Trophoblast cell (in vitro differentiated cells and primary cell): ENCODE results near the gene EIF4E3.
A peak's percentile ranks its signal among the peaks of the same experiment; 100 is the strongest.

Experiments used
- DNase-seq, 2 donors: peaks; one replicate each; pipeline ENCODE4 v3.0.0-alpha.2; 2016
- H2AFZ ChIP-seq: 2 replicates; pipeline ENCODE4 v1.6.1; 2013; ENCODE audit warnings: low read length, moderate library complexity, mild to moderate bottlenecking; ENCODE audit not compliant: insufficient read depth, poor library complexity
- H2AK5ac ChIP-seq: 2 replicates; pipeline ENCODE4 v1.6.1; 2013; ENCODE audit warnings: mild to moderate bottlenecking, low read length
- H2BK120ac ChIP-seq: 2 replicates; pipeline ENCODE4 v1.6.1; 2013; ENCODE audit warnings: low read length, mild to moderate bottlenecking, moderate library complexity; ENCODE audit not compliant: insufficient read depth, poor library complexity
- H2BK12ac ChIP-seq: 2 replicates; pipeline ENCODE4 v1.6.1; 2013; ENCODE audit warnings: mild to moderate bottlenecking, low read length, moderate library complexity
- H2BK5ac ChIP-seq: 2 replicates; pipeline ENCODE4 v1.6.1; 2013; ENCODE audit warnings: low read length, low read depth, moderate library complexity, mild to moderate bottlenecking; ENCODE audit not compliant: poor library complexity
- H3K14ac ChIP-seq: 2 replicates; pipeline ENCODE4 v1.6.1; 2013; ENCODE audit warnings: mild to moderate bottlenecking, low read length
- H3K18ac ChIP-seq: 2 replicates; pipeline ENCODE4 v1.6.1; 2013; ENCODE audit warnings: mild to moderate bottlenecking, low read length
- H3K23ac ChIP-seq: 2 replicates; pipeline ENCODE4 v1.6.1; 2013; ENCODE audit warnings: low read length
- H3K27ac ChIP-seq: 2 replicates; pipeline ENCODE4 v1.5.1; 2013; ENCODE audit warnings: low read depth, mild to moderate bottlenecking, inconsistent platforms, low read length, moderate library complexity
- H3K27me3 ChIP-seq: 2 replicates; pipeline ENCODE4 v1.6.1; 2013; ENCODE audit warnings: inconsistent platforms, mild to moderate bottlenecking, low read length, moderate library complexity; ENCODE audit not compliant: insufficient read depth
- H3K36me3 ChIP-seq, 2 experiments: 1 replicate in 1 of 2; 2 replicates in 1 of 2; pipeline ENCODE4 v1.6.1; 2013; ENCODE audit warnings: low read length in 2 of 2, mild to moderate bottlenecking in 2 of 2, moderate library complexity in 1 of 2; ENCODE audit not compliant: insufficient read depth in 2 of 2, control insufficient read depth in 1 of 2
- H3K4ac ChIP-seq: 2 replicates; pipeline ENCODE4 v1.6.1; 2013; ENCODE audit warnings: low read depth, mild to moderate bottlenecking, low read length, moderate library complexity
- H3K4me1 ChIP-seq, 2 experiments: 1 replicate in 1 of 2; 2 replicates in 1 of 2; pipeline ENCODE4 v1.6.1; 2013; ENCODE audit warnings: low read length in 2 of 2, mild to moderate bottlenecking in 2 of 2, moderate library complexity in 1 of 2; ENCODE audit not compliant: insufficient read depth in 2 of 2, control insufficient read depth in 1 of 2
- H3K4me2 ChIP-seq: 2 replicates; pipeline ENCODE4 v1.6.1; 2013; ENCODE audit warnings: inconsistent platforms, mild to moderate bottlenecking, low read length, moderate library complexity
- H3K4me3 ChIP-seq: 2 replicates; pipeline ENCODE4 v1.5.1; 2013; ENCODE audit warnings: mild to moderate bottlenecking, low read depth, low read length, inconsistent platforms
- H3K79me1 ChIP-seq: one replicate; pipeline ENCODE4 v1.6.1; 2013; ENCODE audit warnings: low read length
- H3K79me2 ChIP-seq: 2 replicates; pipeline ENCODE4 v1.6.1; 2013; ENCODE audit warnings: low read length, mild to moderate bottlenecking; ENCODE audit not compliant: control insufficient read depth, insufficient read depth, poor library complexity
- H3K9ac ChIP-seq: 2 replicates; pipeline ENCODE4 v1.6.1; 2013; ENCODE audit warnings: mild to moderate bottlenecking, low read length
- H3K9me3 ChIP-seq: 2 replicates; pipeline ENCODE4 v1.6.1; 2013; ENCODE audit warnings: low read depth, mild to moderate bottlenecking, control low read depth, inconsistent platforms, low read length; ENCODE audit not compliant: insufficient read depth
- H4K12ac ChIP-seq: 2 replicates; pipeline ENCODE4 v1.6.1; 2013; ENCODE audit warnings: low read depth, mild to moderate bottlenecking, low read length, moderate library complexity
- H4K8ac ChIP-seq: 2 replicates; pipeline ENCODE4 v1.6.1; 2013; ENCODE audit warnings: low read depth, mild to moderate bottlenecking, low read length, moderate library complexity
- H4K91ac ChIP-seq: one replicate; pipeline ENCODE4 v1.6.1; 2013; ENCODE audit warnings: low read depth, mild to moderate bottlenecking, low read length, moderate library complexity
- WGBS: extraction: QIAGEN DNeasy Blood & Tissue Kit; methylation state at CpG from one replicate; pipeline ENCODE4 v1.1.7; 2013; ENCODE audit warnings: missing lambda C conversion rate; ENCODE audit not compliant: insufficient read length, insufficient coverage; ENCODE audit errors: extremely low coverage; 5-methylcytosine and 5-hydroxymethylcytosine counted together

The EIF4E3 gene

DNA sequence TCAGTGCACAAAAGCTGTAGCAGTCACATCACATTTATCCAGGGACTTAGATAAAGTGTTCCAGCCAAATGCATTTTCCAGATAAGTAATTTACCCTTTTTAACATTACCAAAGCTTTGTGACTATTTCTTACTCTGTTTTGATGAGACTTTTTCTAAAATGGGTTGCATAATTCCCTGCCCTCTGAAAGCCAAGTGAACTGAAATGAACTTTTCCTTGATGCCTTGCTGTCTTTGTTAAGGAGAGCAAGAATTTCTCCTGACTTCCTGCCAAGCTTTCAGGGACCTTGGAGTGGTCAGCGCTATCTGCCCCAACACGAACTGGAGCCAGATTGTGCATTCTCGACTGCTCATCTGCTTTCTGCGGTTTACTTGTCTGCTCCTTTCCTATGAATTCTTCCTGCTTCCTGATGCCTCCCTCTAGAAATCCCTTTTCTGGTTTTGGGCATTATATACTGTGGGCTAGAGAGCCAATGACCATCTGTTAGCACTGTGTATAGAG lies 34.8 kb downstream of the EIF4E3 start:
- Histone ChIP-seq H3K79me1 (peaks cover 9% of the 10 kb centered on the region), H2AFZ (no peak overlapping the region), H3K14ac (no peak overlapping the region), H4K12ac (no peak overlapping the region), H3K23ac (no peak overlapping the region), H3K9me3 (no peaks in the 10 kb centered on the region), H2BK5ac (no peak overlapping the region), H2AK5ac (no peak overlapping the region), H3K4ac (no peak overlapping the region), H4K91ac (no peak overlapping the region), H3K4me3 (no peak overlapping the region), H3K9ac (no peak overlapping the region), H3K4me1 (peaks cover 6 to 12% of the 10 kb centered on the region in 2 experiments), H3K4me2 (no peak overlapping the region), H2BK120ac (no peak overlapping the region), H3K36me3 (no peaks in the 10 kb centered on the region), H2BK12ac (no peak overlapping the region), H3K27me3 (no peaks in the 10 kb centered on the region), H3K18ac (no peak overlapping the region), H3K79me2 (no peaks in the 10 kb centered on the region), H3K27ac (peak overlapping the region; percentile 1), H4K8ac (no peak overlapping the region)
- DNase-seq: no peak
- WGBS: no CpG with 5 or more reads among the region's 4 CpGs

DNA sequence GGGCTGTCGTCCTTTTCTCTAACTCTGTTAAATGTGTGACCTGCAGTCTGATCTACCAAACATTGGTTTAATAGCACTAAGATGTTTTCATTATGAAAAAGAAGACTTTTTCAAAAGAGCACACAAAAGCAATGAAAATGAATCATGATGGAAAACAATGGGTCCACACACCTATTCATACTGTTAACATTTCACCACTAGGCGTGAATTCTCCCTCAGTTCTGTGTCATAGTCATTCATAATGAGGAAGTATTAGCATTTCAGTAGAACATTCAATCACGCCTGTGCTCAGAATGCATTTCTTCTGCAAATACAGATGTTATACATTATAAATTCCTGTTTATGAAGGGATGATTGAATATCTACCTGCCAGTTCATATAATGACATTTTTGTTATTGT lies 35.9 kb downstream of the EIF4E3 start:
- no peak overlapping the region for H3K4me2 ChIP-seq
- peak in 1 of 2 donors; percentile 30 for DNase-seq
- no peak overlapping the region for H4K8ac ChIP-seq
- WGBS: no CpG with 5 or more reads among the region's 3 CpGs
- H3K9ac ChIP-seq: no peak overlapping the region
- no peak overlapping the region for H2AK5ac ChIP-seq
- H3K18ac ChIP-seq: no peak overlapping the region
- H3K23ac ChIP-seq: no peak overlapping the region
- no peaks in the 10 kb centered on the region for H3K9me3 ChIP-seq
- H3K27me3 ChIP-seq: no peaks in the 10 kb centered on the region
- peaks cover 9% of the 10 kb centered on the region for H3K79me1 ChIP-seq
- no peak overlapping the region for H3K4me3 ChIP-seq
- no peak overlapping the region for H4K91ac ChIP-seq
- no peak overlapping the region for H3K4ac ChIP-seq
- H3K79me2 ChIP-seq: no peaks in the 10 kb centered on the region
- H3K36me3 ChIP-seq: no peaks in the 10 kb centered on the region
- no peak overlapping the region for H3K14ac ChIP-seq
- no peak overlapping the region for H3K27ac ChIP-seq
- no peak overlapping the region for H2BK12ac ChIP-seq
- H2BK120ac ChIP-seq: no peak overlapping the region
- H2BK5ac ChIP-seq: no peak overlapping the region
- H3K4me1 ChIP-seq: peaks cover 8 to 16% of the 10 kb centered on the region in 2 experiments
- no peak overlapping the region for H2AFZ ChIP-seq
- H4K12ac ChIP-seq: no peak overlapping the region

DNA sequence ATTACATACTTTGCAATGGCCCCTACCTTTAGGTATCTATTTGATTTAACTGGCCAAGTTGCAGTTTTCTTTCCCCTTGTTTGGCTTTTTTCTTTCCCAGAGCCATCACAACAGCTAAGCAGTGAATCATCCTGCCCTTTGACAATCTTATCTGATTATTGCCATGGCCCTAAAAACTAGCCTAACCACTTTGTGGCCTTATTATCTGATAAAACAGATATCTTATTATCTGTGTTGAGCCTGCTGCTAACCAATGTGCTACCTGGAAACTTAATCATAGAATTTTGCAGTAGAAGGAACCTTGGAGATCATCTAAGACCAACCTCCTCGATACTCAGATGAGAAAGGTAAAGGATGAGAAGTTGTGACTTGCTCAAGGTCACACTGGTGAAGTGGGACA lies 37.1 kb downstream of the EIF4E3 start:
- no peak overlapping the region for H3K9ac ChIP-seq
- peak overlapping the region; percentile 14 for H4K91ac ChIP-seq
- H3K79me1 ChIP-seq: peaks cover 9% of the 10 kb centered on the region
- H3K27ac ChIP-seq: peak overlapping the region; percentile 21
- no peak overlapping the region for H3K14ac ChIP-seq
- no peaks in the 10 kb centered on the region for H3K9me3 ChIP-seq
- H2AFZ ChIP-seq: no peak overlapping the region
- H3K4me1 ChIP-seq: peaks cover 8 to 16% of the 10 kb centered on the region in 2 experiments
- H3K23ac ChIP-seq: no peak overlapping the region
- no peak overlapping the region for H2BK120ac ChIP-seq
- no peaks in the 10 kb centered on the region for H3K79me2 ChIP-seq
- no peak overlapping the region for H4K8ac ChIP-seq
- peak overlapping the region; percentile 1 for H3K4me2 ChIP-seq
- no peak overlapping the region for H3K4me3 ChIP-seq
- H2BK5ac ChIP-seq: peak overlapping the region; percentile 63
- no peak overlapping the region for H3K18ac ChIP-seq
- H3K27me3 ChIP-seq: no peaks in the 10 kb centered on the region
- H3K36me3 ChIP-seq: no peaks in the 10 kb centered on the region
- H2AK5ac ChIP-seq: no peak overlapping the region
- H4K12ac ChIP-seq: no peak overlapping the region
- DNase-seq: peak; percentile 46 to 89
- WGBS: no CpG with 5 or more reads among the region's 1 CpG
- H2BK12ac ChIP-seq: peak overlapping the region; percentile 80
- no peak overlapping the region for H3K4ac ChIP-seq

DNA sequence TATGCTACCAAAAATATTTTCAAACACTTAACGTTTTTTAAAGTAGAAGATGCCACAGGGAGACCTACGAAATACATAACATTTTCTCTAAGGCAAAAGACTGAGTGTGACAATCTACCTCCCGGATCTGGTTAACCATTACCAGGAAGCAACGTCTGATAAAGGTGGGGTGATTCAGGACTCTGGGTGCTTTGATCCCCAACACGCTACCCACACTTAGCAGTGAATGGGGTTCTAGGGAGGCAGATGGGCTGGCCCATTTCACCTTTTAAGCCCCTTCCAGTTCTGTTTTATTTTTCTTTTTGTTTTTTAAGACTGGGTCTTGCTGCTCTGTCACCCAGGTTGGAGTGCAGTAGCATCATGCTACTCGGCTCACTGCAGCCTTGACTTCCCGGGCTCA lies 39.5 kb downstream of the EIF4E3 start:
- Histone ChIP-seq H2BK12ac (peak overlapping the region; percentile 90), H2BK5ac (peak overlapping the region; percentile 46), H2AK5ac (no peak overlapping the region), H3K9ac (no peak overlapping the region), H3K14ac (peak overlapping the region; percentile 44), H3K9me3 (no peaks in the 10 kb centered on the region), H3K79me2 (no peaks in the 10 kb centered on the region), H3K27me3 (no peaks in the 10 kb centered on the region), H2BK120ac (peak overlapping the region; percentile 53), H2AFZ (no peak overlapping the region), H4K91ac (peak overlapping the region; percentile 43), H3K79me1 (peaks cover 8% of the 10 kb centered on the region), H3K27ac (no peak overlapping the region), H3K18ac (no peak overlapping the region), H3K36me3 (no peaks in the 10 kb centered on the region), H3K23ac (no peak overlapping the region), H3K4ac (no peak overlapping the region), H3K4me1 (peaks cover 11 to 16% of the 10 kb centered on the region in 2 experiments), H4K12ac (no peak overlapping the region), H3K4me2 (no peak overlapping the region), H4K8ac (no peak overlapping the region), H3K4me3 (no peak overlapping the region)
- no CpG with 5 or more reads among the region's 7 CpGs for WGBS
- DNase-seq: peak in 1 of 2 donors; percentile 49
